Parathyroid adenoma (tissue), 2 donors: ENCODE measurements around the gene PPP1R17.

Source experiments
- H2AFZ ChIP-seq: fragments of 300-600 bp; sonication (generic); one replicate; pipeline ENCODE4 v1.7.0; 2017; ENCODE audit warnings: antibody characterized with exemption, mild to moderate bottlenecking
- H3K27ac ChIP-seq: fragments of 300-600 bp; sonication (generic); one replicate; pipeline ENCODE4 v1.7.0; 2017
- H3K27me3 ChIP-seq: fragments of 300-600 bp; sonication (generic); one replicate; pipeline ENCODE4 v1.7.0; 2017; ENCODE audit warnings: low read length; ENCODE audit not compliant: control insufficient read depth, insufficient read depth
- H3K36me3 ChIP-seq: fragments of 300-600 bp; sonication (generic); one replicate; pipeline ENCODE4 v1.7.0; 2017; ENCODE audit warnings: low read length; ENCODE audit not compliant: control insufficient read depth, insufficient read depth
- H3K4me1 ChIP-seq: fragments of 300-600 bp; sonication (generic); one replicate; pipeline ENCODE4 v1.7.0; 2017; ENCODE audit warnings: control low read depth
- H3K4me2 ChIP-seq: fragments of 300-600 bp; sonication (generic); one replicate; pipeline ENCODE4 v1.7.0; 2017; ENCODE audit warnings: low read length
- H3K4me3 ChIP-seq: fragments of 300-600 bp; sonication (generic); one replicate; pipeline ENCODE4 v1.7.0; 2017; ENCODE audit warnings: low read depth, low read length
- H3K79me2 ChIP-seq: fragments of 300-600 bp; sonication (generic); one replicate; pipeline ENCODE4 v1.7.0; 2017; ENCODE audit warnings: control low read depth
- H3K9ac ChIP-seq: fragments of 300-600 bp; sonication (generic); one replicate; pipeline ENCODE4 v1.7.0; 2017; ENCODE audit warnings: mild to moderate bottlenecking
- H3K9me3 ChIP-seq: fragments of 300-600 bp; sonication (generic); one replicate; pipeline ENCODE4 v1.7.0; 2017; ENCODE audit warnings: low read length; ENCODE audit not compliant: control insufficient read depth
- TF ChIP-seq, protein P1 (sequence below): fragments of 300-600 bp; sonication (generic); IDR thresholded peaks from one replicate; pipeline ENCODE4 v1.7.0; 2017; ENCODE audit warnings: antibody characterized with exemption, mild to moderate bottlenecking
- donor health status: primary hyperparathyroidism.

Gene PPP1R17

GRCh38 chr7:31692871-31693270 is 5.9 kb downstream of the PPP1R17 start:
- Histone ChIP-seq H3K79me2 (no peaks in the 10 kb centered on the region), H2AFZ (no peak overlapping the region), H3K4me3 (no peak overlapping the region), H3K36me3 (no peaks in the 10 kb centered on the region), H3K9ac (no peak overlapping the region), H3K27me3 (no peaks in the 10 kb centered on the region), H3K4me2 (no peak overlapping the region), H3K27ac (no peak overlapping the region), H3K4me1 (no peaks in the 10 kb centered on the region), H3K9me3 (peaks cover 3% of the 10 kb centered on the region)
- TF ChIP-seq, protein P1, sequence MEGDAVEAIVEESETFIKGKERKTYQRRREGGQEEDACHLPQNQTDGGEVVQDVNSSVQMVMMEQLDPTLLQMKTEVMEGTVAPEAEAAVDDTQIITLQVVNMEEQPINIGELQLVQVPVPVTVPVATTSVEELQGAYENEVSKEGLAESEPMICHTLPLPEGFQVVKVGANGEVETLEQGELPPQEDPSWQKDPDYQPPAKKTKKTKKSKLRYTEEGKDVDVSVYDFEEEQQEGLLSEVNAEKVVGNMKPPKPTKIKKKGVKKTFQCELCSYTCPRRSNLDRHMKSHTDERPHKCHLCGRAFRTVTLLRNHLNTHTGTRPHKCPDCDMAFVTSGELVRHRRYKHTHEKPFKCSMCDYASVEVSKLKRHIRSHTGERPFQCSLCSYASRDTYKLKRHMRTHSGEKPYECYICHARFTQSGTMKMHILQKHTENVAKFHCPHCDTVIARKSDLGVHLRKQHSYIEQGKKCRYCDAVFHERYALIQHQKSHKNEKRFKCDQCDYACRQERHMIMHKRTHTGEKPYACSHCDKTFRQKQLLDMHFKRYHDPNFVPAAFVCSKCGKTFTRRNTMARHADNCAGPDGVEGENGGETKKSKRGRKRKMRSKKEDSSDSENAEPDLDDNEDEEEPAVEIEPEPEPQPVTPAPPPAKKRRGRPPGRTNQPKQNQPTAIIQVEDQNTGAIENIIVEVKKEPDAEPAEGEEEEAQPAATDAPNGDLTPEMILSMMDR, result no peak

DNA sequence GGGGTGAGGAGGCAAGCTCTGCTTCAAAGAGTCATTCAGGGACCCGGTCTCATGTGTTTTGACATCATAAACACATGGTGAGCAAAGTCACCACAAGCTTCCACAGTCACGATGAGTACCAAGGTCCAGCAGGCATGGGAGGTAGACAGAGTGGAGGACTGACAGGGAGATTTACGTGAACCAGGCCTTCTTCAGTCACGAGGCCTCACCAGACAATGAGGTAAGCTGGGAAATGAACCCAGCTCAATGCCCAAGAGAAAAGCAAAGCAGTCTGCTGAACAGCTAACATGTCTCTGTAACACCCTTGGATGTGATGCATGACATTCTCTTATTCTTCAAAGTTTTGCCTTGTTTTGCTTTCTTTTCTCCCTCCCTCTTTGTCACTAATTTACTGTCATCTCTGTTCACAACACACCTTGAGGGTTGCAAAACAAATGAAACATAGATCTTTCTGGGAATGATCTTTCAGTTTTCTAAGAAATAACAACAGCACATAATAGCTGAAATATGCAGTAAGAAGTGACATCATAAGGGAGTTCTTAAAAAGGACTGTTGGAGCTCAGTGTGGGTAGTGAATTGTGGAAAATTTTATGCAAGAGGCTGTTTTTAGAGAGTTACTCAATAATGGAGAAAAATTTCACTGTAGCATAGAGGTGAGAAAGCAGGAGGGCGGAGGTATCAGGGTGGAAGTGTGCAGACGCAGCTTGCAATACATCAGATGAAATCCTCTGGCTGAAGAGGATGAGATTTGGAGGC is 9.0 kb downstream of the PPP1R17 start:
- Histone ChIP-seq H2AFZ (no peak overlapping the region), H3K4me2 (no peak overlapping the region), H3K79me2 (no peaks in the 10 kb centered on the region), H3K4me1 (no peaks in the 10 kb centered on the region), H3K27me3 (no peaks in the 10 kb centered on the region), H3K27ac (no peak overlapping the region), H3K4me3 (no peak overlapping the region), H3K9ac (no peak overlapping the region), H3K9me3 (peaks cover 3% of the 10 kb centered on the region), H3K36me3 (no peaks in the 10 kb centered on the region)
- TF ChIP-seq, protein P1, result no peak

DNA sequence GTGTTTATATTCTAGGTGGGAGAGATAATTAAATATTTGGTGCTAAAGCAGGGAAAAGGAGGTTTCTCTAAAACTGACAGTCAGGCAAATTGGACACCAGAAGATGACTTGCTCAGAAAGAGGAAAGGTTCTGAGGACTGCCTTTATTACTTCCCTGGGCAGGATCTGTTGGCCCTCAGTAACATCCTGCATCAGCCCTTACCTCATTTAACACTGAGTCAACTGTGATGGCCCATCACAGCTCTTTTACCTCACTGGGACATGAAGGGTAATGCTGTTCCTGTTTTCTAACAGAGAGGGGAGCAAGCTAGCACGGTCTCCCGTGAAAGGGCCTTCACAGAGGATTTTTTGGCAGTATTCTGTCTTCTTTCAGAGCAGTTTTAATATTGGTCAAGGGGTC is 12.0 kb downstream of the PPP1R17 start:
- TF ChIP-seq, protein P1, result no peak
- Histone ChIP-seq H3K4me3 (no peak overlapping the region), H3K27ac (no peak overlapping the region), H3K27me3 (no peaks in the 10 kb centered on the region), H3K4me2 (no peak overlapping the region), H3K79me2 (no peaks in the 10 kb centered on the region), H3K9ac (no peak overlapping the region), H2AFZ (no peak overlapping the region), H3K9me3 (peaks cover 3% of the 10 kb centered on the region), H3K4me1 (no peaks in the 10 kb centered on the region), H3K36me3 (no peaks in the 10 kb centered on the region)

DNA sequence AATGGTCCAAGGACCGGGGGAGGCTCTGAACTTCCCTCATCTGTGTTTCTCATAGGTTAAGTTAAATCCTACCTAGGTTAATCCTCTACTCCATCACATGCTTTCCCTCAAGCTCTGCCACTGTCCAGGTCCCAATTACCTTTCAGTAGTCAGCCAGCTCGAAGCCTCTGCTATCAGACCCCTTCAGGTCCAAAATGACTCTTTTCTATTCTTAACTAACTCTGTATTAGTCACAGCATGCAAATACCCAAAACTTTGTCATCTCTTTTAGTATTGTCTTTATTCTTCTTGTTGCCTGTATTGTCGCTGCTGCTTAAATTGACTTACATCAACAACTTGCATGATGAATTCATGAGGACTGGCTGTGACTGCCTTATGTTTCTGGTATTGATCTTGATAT is 15.3 kb downstream of the PPP1R17 start:
- Histone ChIP-seq H3K27me3 (no peaks in the 10 kb centered on the region), H3K4me1 (no peaks in the 10 kb centered on the region), H2AFZ (no peak overlapping the region), H3K27ac (no peak overlapping the region), H3K79me2 (no peaks in the 10 kb centered on the region), H3K4me2 (no peak overlapping the region), H3K9ac (no peak overlapping the region), H3K36me3 (no peaks in the 10 kb centered on the region), H3K9me3 (no peaks in the 10 kb centered on the region), H3K4me3 (no peak overlapping the region)
- TF ChIP-seq, protein P1, result no peak

DNA sequence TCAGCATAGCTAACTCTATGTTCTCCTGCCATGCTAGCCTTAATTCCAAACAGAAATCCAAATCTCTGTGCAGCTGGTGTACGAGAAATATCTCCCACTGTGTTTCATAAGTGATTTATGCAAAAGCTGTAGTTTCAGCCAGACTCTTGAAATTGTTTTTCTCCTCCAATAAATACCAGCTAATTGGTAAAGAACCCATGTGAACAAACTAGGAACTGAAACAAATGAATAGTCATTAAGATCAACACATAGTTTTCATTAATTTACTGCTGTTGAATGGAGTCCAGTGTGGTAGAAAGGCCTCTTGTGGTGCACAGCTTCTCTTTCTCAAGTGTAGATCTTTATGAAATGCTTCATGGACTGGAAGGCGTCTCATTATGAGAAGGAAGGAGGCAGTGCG is 18.4 kb downstream of the PPP1R17 start:
- H3K4me1 ChIP-seq, result no peaks in the 10 kb centered on the region
- H2AFZ ChIP-seq, result no peak overlapping the region
- no peak overlapping the region for H3K4me2 ChIP-seq
- TF ChIP-seq, protein P1, result no peak
- no peak overlapping the region for H3K27ac ChIP-seq
- no peaks in the 10 kb centered on the region for H3K9me3 ChIP-seq
- no peaks in the 10 kb centered on the region for H3K36me3 ChIP-seq
- H3K27me3 ChIP-seq, result no peaks in the 10 kb centered on the region
- H3K79me2 ChIP-seq, result no peaks in the 10 kb centered on the region
- H3K9ac ChIP-seq, result no peak overlapping the region
- no peak overlapping the region for H3K4me3 ChIP-seq
